Bronchial epithelial cell (primary cell): ENCODE data around the gene KLF13. TPM values are rescaled to one million over a fixed set of nuclear protein-coding genes. Genes with fewer than 3 reads are reported as not detected.
A peak's percentile ranks its signal among the peaks of the same experiment; 100 is the strongest.

Experiments used
- DNase-seq: peaks from one replicate; pipeline ENCODE4 v3.0.0-alpha.2; 2010; ENCODE audit warnings: low read depth
- FAIRE-seq: peaks from 2 replicates; lab custom pipeline; 2011; peaks lifted over from hg19 to GRCh38; lab: Jason Lieb, UNC
- H3K27me3 ChIP-seq: 2 replicates; pipeline ENCODE4 v1.5.1; 2011; ENCODE audit warnings: low read length; ENCODE audit not compliant: control insufficient read depth, insufficient read depth
- H3K36me3 ChIP-seq: 2 replicates; pipeline ENCODE4 v1.5.1; 2011; ENCODE audit warnings: low read length; ENCODE audit not compliant: control insufficient read depth, insufficient read depth
- H3K4me3 ChIP-seq: 2 replicates; pipeline ENCODE4 v1.5.1; 2011; ENCODE audit warnings: mild to moderate bottlenecking, low read depth, low read length, control low read depth
- CTCF ChIP-seq: IDR thresholded peaks from 2 replicates; pipeline ENCODE4 v1.5.1; 2011; ENCODE audit warnings: mild to moderate bottlenecking, moderate library complexity, low read length, control low read depth, inconsistent platforms; ENCODE audit not compliant: insufficient read depth, severe bottlenecking
- total RNA-seq: library from RNA; depleted of rRNA; stranded (reverse); fragments of >200 nt; gene quantifications from 2 replicates; pipeline ENCODE4 v1.2.1, GENCODE V29; 2014

The KLF13 gene
- total RNA-seq, 1 donor from 2014 or later = 58.7 TPM

- H3K36me3 ChIP-seq = no peaks in the 10 kb centered on the region
- H3K27me3 ChIP-seq = peaks cover 6% of the 10 kb centered on the region
- DNase-seq (peak; percentile 21), FAIRE-seq (no peak)
- no peak for TF ChIP-seq CTCF
- H3K4me3 ChIP-seq = no peak overlapping the region
These were observed 29.7 kb upstream of the KLF13 start for GRCh38 chr15:31296646-31297574.

GRCh38 chr15:31297575-31298456, 28.8 kb upstream of the KLF13 start:
- FAIRE-seq = no peak
- H3K36me3 ChIP-seq = no peaks in the 10 kb centered on the region
- DNase-seq = no peak
- TF ChIP-seq CTCF = no peak
- H3K4me3 ChIP-seq = no peak overlapping the region
- H3K27me3 ChIP-seq = peaks cover 2% of the 10 kb centered on the region

- no peak for DNase-seq
These were observed 27.9 kb upstream of the KLF13 start for GRCh38 chr15:31298707-31299172.

GRCh38 chr15:31300208-31300661, 26.4 kb upstream of the KLF13 start:
- DNase-seq = no peak
- H3K36me3 ChIP-seq = no peaks in the 10 kb centered on the region
- H3K4me3 ChIP-seq = no peak overlapping the region
- TF ChIP-seq CTCF = no peak
- no peak for FAIRE-seq
- no peaks in the 10 kb centered on the region for H3K27me3 ChIP-seq

More at GRCh38 chr15:31298707-31299172, 27.9 kb upstream of the KLF13 start:
- H3K36me3 ChIP-seq = no peaks in the 10 kb centered on the region
- FAIRE-seq = no peak
- H3K4me3 ChIP-seq = no peak overlapping the region
- TF ChIP-seq CTCF = no peak
- H3K27me3 ChIP-seq = no peaks in the 10 kb centered on the region

GRCh38 chr15:31300981-31301672, 25.5 kb upstream of the KLF13 start:
- Histone ChIP-seq H3K4me3 (no peak overlapping the region), H3K27me3 (no peaks in the 10 kb centered on the region), H3K36me3 (no peaks in the 10 kb centered on the region)
- no peak for TF ChIP-seq CTCF
- FAIRE-seq = no peak
- no peak for DNase-seq
